Skeletal muscle satellite cell (primary cell): Measurements from ENCODE around the gene KLHL29.
A peak's percentile ranks its signal among the peaks of the same experiment; 100 is the strongest.

Experiments used
- H3K27me3 ChIP-seq: 2 replicates; pipeline ENCODE4 v1.7.0; 2013; ENCODE audit warnings: low read length; ENCODE audit not compliant: control insufficient read depth, insufficient read depth
- H3K36me3 ChIP-seq: 2 replicates; pipeline ENCODE4 v1.7.0; 2013; ENCODE audit warnings: mild to moderate bottlenecking, control low read depth, low read length; ENCODE audit not compliant: insufficient read depth
- H3K4me1 ChIP-seq: 2 replicates; pipeline ENCODE4 v1.7.0; 2013; ENCODE audit warnings: low read length; ENCODE audit not compliant: control insufficient read depth, insufficient read depth
- H3K4me2 ChIP-seq: 2 replicates; pipeline ENCODE4 v1.7.0; 2013; ENCODE audit warnings: mild to moderate bottlenecking, low read length
- H3K4me3 ChIP-seq: 2 replicates; pipeline ENCODE4 v1.7.0; 2013; ENCODE audit warnings: low read length
- H3K9ac ChIP-seq: 2 replicates; pipeline ENCODE4 v1.7.0; 2013; ENCODE audit warnings: mild to moderate bottlenecking, low read depth, low read length, moderate library complexity
- H3K9me3 ChIP-seq: replicated peaks from 2 replicates; pipeline ENCODE4 v1.7.0; 2013; ENCODE audit warnings: mild to moderate bottlenecking, control low read depth, low read length

KLHL29 gene

DNA sequence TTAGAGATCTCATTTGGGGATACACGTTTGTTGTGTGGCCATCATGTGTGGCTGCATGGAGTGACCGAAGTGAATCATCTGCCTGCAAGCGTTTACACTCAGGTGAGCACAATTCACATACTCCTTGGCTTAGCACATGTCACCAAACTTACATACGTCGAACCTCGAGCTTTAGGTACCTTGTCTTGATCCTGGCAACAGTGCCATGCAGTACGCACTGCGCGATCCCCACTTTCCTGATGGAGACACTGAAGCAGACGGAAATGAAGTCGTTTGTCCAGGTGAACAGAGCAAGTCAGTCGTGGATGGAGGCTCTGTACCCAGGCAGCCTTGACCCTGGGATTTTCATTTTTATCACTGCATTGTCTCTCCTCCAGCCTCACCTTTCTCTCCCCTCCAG, 32.3 kb downstream of the KLHL29 start:
- H3K4me1 ChIP-seq: peaks cover 47% of the 10 kb centered on the region

DNA sequence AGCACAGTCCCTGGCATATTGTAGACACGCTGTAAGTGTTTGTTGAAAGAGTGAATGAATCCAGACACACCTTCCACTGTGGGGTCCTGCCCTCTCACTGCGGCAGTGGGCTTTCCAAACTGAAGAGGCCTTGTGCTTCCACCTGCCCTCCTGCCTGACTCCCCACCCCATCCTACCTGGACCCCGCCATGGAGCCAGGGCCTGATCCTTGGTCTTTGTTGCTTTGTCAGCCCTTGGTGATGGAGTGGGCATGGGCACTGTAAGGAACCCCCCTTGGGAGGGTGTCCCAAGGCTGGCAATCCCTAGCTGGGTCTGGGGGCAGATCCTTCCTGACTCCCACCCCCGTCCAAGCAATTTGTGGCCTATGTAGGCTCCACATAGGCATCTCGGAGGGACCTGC, 33.1 kb downstream of the KLHL29 start:
- Histone ChIP-seq H3K4me3 (no peak overlapping the region), H3K36me3 (no peaks in the 10 kb centered on the region), H3K27me3 (no peaks in the 10 kb centered on the region), H3K9ac (peak overlapping the region; percentile 37), H3K4me1 (peaks cover 40% of the 10 kb centered on the region), H3K4me2 (peak overlapping the region; percentile 32), H3K9me3 (no peaks in the 10 kb centered on the region)

More for the DNA sequence above, 32.3 kb downstream of the KLHL29 start:
- Histone ChIP-seq H3K27me3 (no peaks in the 10 kb centered on the region), H3K4me2 (no peak overlapping the region), H3K36me3 (no peaks in the 10 kb centered on the region), H3K9ac (no peak overlapping the region), H3K9me3 (no peaks in the 10 kb centered on the region), H3K4me3 (no peak overlapping the region)

DNA sequence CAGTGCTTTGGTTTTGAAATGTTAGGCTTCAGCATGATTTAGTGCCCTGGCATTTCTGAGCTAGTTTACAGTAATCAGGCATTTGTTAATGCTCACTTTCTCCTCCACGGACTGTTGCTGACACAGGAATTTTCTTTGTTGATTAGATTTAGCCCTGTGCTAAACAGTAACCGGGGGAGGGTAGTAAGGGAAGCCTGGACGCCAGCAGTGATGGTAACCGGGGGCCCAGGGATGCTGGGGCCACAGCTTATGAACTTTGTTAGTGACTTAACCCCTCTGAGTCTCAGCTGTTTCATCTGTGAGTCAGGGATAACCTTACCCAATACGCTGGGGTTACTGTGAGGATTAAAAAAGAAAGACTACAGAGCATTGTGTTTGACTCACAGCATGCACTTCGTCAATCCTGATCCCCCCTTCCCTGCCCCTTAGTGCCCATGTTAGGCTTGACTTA, 33.5 kb downstream of the KLHL29 start:
- Histone ChIP-seq H3K27me3 (no peaks in the 10 kb centered on the region), H3K4me3 (peak overlapping the region; percentile 1), H3K9ac (peak overlapping the region; percentile 45), H3K36me3 (no peaks in the 10 kb centered on the region), H3K4me1 (peaks cover 35% of the 10 kb centered on the region), H3K4me2 (peak overlapping the region; percentile 48), H3K9me3 (no peaks in the 10 kb centered on the region)

DNA sequence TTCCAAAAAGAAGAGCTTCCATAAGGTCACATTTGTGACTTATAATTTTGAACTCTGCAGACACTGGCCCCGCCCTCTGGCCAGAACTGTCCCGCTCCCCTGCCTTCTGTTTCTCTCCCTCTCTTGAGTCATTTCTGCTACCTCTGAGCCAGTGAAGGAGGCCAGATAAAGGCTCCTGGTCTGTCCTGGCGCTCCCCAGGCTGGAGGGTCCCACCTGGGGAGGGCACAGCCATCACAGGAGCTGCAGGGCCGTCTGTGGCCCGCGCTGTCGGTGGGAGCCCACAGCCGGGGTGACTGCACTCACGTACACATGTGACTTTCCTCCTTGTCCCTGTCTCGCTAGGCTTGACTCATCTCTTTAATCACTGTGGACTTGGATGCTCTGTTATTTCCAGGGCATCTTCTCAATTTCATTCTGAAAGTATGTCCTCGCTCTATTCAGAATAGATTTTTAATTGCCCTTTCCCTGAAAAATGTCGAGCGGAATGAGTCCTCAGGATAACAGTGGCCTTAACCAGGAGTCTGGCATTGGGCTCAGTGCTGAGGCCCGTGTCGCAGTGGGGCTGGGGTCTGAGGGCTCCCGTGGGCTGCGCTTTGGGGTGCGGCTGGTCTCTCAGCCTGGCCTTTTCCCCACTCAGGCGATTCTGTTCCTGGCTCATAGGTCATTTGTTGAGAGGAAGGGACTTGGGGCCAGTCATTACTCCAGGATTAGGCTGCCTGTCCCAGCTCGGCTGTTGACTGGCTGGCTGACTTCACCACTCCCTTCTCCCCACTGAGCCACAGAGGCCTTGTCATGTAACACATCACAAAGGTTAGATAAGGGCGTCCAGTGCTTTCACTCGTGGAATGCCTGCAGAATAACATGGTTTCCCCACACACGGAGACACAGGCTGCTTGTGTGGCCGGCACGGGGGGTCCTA, 34.5 kb downstream of the KLHL29 start:
- peak overlapping the region; percentile 1 for H3K4me3 ChIP-seq
- no peaks in the 10 kb centered on the region for H3K9me3 ChIP-seq
- no peaks in the 10 kb centered on the region for H3K36me3 ChIP-seq
- H3K9ac ChIP-seq: peak overlapping the region; percentile 45
- H3K4me2 ChIP-seq: peak overlapping the region; percentile 48
- peaks cover 32% of the 10 kb centered on the region for H3K4me1 ChIP-seq
- no peaks in the 10 kb centered on the region for H3K27me3 ChIP-seq

DNA sequence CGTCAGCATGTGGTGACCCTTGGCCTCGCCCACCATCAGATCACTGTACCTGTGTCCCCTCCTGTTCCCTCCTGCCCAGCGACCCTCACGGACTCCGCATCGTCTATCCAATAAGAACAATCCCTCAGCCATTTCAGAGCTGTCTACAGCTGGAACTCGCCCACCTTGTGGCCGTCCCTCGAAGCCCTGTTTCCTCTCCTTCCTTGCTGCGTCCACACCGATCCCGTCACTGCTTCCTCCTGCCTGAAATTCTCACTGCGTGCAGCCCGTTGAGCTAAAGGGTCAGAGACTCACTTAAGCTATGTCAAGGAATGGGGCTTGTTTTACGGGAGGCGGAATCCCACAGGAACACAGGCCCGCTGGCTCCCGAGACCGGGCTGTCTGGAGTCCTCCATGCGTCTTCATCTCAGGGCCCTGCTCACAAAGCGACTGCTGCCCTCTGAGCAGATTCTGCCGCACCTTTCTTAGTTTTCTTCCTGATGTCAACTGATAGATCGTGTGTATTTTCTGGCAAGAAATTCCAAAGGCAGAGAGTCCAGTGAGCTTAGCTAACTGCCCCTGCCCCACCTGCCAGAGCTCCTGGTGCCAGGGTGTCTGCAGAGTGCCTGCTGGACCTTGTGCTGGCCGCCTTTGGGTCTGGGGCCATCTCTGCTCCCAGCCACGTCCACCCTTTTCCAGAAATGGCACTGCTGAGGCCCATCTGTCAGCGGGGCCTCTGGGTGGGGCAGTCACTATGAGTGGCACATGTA, 35.3 kb downstream of the KLHL29 start:
- no peaks in the 10 kb centered on the region for H3K27me3 ChIP-seq
- H3K4me3 ChIP-seq: no peak overlapping the region
- no peak overlapping the region for H3K4me2 ChIP-seq
- no peaks in the 10 kb centered on the region for H3K9me3 ChIP-seq
- H3K36me3 ChIP-seq: no peaks in the 10 kb centered on the region
- H3K4me1 ChIP-seq: peaks cover 26% of the 10 kb centered on the region
- peak overlapping the region; percentile 45 for H3K9ac ChIP-seq

DNA sequence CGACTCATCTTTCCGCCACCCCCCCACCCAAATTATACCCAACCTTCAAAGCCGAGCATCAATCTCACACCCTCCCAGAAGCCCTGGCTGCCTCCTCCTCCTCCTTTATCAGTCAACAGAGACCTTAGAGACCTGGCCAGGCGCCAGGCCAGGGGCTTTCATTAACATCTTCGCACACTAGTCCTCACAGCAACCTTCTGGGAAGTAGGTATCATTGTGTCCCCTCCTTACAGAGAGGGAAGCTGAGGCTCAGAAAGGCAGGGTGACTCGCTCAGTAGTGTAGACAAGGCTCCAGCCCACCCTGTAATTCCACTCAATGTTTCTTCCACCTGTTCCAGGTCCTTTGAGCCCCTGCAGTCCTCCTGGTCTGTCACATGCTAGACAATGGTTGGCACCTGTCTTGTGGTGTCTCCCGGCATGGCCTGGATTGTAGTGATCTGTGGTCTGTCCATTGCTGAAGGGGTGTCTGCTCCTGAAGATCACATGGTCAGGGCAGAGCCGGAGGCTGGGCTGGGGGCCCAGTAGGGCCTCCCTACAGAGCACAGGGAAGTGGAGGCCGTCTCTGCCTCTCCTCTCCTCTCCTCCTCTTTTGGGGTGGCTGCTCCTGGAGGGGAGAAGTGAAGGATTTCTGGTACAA, 36.0 kb downstream of the KLHL29 start:
- H3K4me3 ChIP-seq: no peak overlapping the region
- H3K4me2 ChIP-seq: no peak overlapping the region
- H3K4me1 ChIP-seq: peaks cover 33% of the 10 kb centered on the region
- H3K36me3 ChIP-seq: no peaks in the 10 kb centered on the region
- no peaks in the 10 kb centered on the region for H3K27me3 ChIP-seq
- no peaks in the 10 kb centered on the region for H3K9me3 ChIP-seq
- no peak overlapping the region for H3K9ac ChIP-seq

DNA sequence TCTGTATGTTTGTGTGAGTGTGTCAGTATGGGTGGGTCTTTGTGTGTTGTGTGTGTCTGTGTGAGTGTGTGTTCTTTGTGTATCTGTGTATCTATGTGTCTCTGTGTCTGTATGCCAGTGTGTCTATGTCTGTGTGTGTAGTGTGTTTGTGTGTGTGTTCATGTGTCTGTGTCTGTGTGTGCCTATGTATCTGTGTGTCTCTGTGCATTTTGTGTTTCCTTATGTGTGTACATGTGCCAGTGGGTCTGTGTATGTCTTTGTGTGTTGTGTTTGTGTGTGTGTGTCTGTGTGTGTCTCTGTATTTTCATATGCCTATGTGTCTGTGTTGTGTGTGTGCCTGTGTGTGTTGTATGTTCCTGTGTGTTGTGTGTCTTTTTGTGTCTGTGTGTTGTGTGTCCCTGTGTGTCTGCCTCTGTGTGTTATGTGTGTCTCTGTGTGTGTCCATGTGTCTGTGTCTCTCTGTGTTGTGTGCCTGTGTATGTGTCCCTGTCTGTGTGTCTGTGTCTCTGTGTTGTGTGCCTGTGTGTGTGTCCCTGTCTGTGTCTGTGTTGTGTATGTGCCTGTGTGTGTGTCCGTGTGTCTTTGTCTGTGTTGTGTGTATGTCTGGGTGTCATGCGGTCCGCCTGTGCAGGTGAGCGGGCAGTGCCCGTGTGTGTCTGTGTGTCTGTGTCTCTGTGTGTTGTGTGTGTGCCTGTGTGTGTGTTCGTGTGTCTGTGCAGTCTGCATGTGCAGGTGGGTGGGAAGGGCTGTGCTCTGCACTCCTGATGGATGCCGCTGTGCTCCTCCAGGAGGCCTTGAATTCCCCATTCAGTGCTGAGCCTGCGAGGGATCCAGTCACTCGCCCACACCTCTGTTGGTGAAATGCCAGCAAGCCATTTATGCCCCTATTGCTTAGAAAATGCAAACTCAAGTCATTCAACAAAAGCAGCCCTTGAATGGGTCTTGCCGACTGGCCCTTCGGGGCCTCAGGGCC, 37.4 kb downstream of the KLHL29 start:
- Histone ChIP-seq H3K4me2 (no peak overlapping the region), H3K9me3 (no peaks in the 10 kb centered on the region), H3K9ac (no peak overlapping the region), H3K27me3 (no peaks in the 10 kb centered on the region), H3K36me3 (no peaks in the 10 kb centered on the region), H3K4me1 (peaks cover 47% of the 10 kb centered on the region), H3K4me3 (no peak overlapping the region)

DNA sequence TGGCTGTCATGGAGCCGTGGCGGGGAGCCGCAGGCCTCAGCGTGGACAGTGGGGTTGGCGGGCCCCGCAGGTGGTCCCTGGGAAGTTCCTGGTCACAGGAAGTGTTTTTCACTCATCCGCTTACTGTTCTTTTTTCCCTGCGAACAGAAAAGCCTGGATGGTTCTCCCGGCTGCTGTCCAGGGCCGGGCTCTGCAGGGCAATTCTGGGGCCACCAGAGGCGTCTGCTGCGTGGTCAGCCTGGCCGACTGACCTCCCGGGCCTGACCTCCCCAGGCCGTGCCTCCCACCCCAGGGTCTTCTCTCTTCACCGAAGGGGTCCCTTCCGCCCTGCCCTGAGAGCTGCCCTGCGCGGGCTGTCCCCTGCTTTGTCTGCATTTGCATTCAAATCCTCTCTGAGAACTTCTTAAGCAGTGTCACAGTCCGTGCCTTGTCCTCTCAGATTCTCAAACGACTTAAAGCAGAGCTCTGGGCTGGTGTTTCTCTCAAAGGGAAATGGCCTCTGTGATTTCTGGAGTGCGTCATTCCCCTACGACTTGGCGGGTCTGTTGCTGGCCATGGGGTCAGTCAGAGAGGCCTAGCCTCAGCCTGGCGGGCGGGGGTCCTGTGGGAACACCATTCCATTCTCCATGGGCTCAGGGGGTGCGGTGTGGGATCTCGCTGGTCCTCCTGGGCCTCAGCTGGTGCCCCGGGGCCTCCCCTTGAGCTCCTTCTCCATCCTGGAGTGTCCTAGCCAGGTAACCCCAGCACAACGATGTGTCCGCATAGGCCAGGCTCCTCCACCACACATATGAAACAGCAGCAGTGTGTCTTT, 38.3 kb downstream of the KLHL29 start:
- Histone ChIP-seq H3K36me3 (no peaks in the 10 kb centered on the region), H3K4me1 (peaks cover 48% of the 10 kb centered on the region), H3K27me3 (no peaks in the 10 kb centered on the region), H3K9me3 (no peaks in the 10 kb centered on the region), H3K9ac (no peak overlapping the region), H3K4me2 (no peak overlapping the region), H3K4me3 (no peak overlapping the region)

DNA sequence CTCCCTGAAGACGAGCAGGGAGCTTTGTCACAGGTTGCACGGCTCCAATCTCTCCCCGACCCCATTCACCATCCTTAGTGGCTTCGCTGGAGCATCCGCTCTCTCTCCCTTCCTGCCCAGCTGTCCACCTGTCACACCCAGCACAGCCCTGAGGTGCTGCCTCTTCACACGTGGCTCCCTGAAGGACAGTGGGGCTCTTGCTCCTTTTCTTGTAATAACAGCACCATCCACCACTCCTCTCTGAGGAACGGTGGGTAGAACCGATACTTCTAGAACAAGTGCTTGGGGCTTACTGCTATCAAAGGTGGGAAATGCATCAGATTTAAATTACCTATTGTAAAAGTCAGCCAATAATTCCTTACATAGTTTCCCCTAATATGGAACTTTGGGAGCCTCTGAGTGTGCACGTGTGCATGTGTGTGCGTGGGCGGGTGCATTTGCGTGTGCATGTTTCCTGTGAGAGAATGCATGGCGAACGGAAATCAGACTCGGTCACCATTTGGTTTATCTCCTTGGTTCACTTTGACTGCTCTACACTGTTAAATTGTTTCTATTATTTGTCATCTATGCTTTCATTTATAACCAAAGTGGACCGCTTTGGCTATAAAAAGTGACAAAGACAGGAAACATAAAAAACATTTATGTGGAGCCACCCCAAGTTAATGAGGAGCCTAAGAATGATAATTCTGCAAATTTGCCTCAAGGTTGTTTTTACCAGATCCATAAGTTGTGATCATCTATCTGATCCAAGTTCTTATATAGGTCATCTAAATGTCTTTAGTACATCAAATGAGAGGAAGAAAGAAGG, 39.1 kb downstream of the KLHL29 start:
- Histone ChIP-seq H3K4me1 (peaks cover 42% of the 10 kb centered on the region), H3K27me3 (no peaks in the 10 kb centered on the region), H3K36me3 (no peaks in the 10 kb centered on the region), H3K9ac (no peak overlapping the region), H3K9me3 (no peaks in the 10 kb centered on the region), H3K4me2 (no peak overlapping the region), H3K4me3 (no peak overlapping the region)
